ENCODE measurements around the gene FUT2.
A peak's percentile ranks its signal among the peaks of the same experiment; 100 is the strongest.
"Not testable (repeated sequence)": the region's sequence is repeated elsewhere in the genome, so short reads cannot be mapped to it uniquely, and the experiment has no call there.

Gene FUT2

GRCh38 chr19:48713041-48713863 is 17.5 kb downstream of the FUT2 start:
- TF ChIP-seq TAF1 (IDR thresholded peaks at IDR 0.05; ENCODE audit: borderline replicate concordance, low read depth, low read length) (no peak), POLR2AphosphoS5 (IDR thresholded peaks at IDR 0.05; ENCODE audit: low read depth, low read length) (no peak), POLR2A (IDR thresholded peaks at IDR 0.05; ENCODE audit: low read depth, low read length) (no peak)
- no peak for FAIRE-seq
- no peak for DNase-seq (ENCODE audit: insufficient read length)

GRCh38 chr19:48713864-48714755 is 18.3 kb downstream of the FUT2 start:
- DNase-seq (ENCODE audit: insufficient read length) (peak; percentile 99), FAIRE-seq (peak; percentile 99)
- TF ChIP-seq POLR2AphosphoS5 (IDR thresholded peaks at IDR 0.05; ENCODE audit: low read depth, low read length), result no peak
- TF ChIP-seq POLR2A (IDR thresholded peaks at IDR 0.05; ENCODE audit: low read depth, low read length), result peak; percentile 29; the same call in 1 of the 2 replicates

- DNase-seq (ENCODE audit: insufficient read length) (no peak), FAIRE-seq (peak; percentile 53)
- TF ChIP-seq TAF1 (IDR thresholded peaks at IDR 0.05; ENCODE audit: borderline replicate concordance, low read depth, low read length), result no peak
- TF ChIP-seq POLR2AphosphoS5 (IDR thresholded peaks at IDR 0.05; ENCODE audit: low read depth, low read length), result no peak
- no peak for TF ChIP-seq POLR2A (IDR thresholded peaks at IDR 0.05; ENCODE audit: low read depth, low read length)
These were observed 19.2 kb downstream of the FUT2 start for GRCh38 chr19:48714759-48715675.

DNA sequence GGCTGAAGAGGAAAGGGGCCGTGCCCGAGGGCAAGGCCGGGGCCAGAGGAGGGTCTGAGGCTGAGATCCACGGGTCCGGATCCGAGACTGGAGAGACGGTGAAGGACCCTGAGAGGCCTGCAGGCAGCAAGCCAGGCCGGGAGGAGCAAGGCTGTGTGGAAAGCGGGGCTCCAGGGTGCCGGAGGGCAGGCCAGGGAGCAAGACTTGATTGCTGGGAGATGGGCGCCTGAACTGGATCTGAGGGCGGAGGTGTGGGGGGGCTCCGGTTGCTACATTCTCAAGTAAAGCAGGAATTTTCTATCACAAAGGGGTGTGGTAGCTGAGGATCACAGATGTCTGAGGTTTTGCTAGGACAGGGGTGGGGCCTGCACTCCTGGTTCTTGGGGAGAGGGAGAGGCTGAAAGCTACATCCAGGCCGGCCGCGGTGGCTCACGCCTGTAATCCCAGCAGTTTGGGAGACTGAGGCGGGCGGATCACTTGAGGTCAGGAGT is 20.0 kb downstream of the FUT2 start:
- DNase-seq (ENCODE audit: insufficient read length), result no peak
- no peak for FAIRE-seq
- TF ChIP-seq POLR2A (IDR thresholded peaks at IDR 0.05; ENCODE audit: low read depth, low read length) (no peak), POLR2AphosphoS5 (IDR thresholded peaks at IDR 0.05; ENCODE audit: low read depth, low read length) (no peak), TAF1 (IDR thresholded peaks at IDR 0.05; ENCODE audit: borderline replicate concordance, low read depth, low read length) (no peak)

DNA sequence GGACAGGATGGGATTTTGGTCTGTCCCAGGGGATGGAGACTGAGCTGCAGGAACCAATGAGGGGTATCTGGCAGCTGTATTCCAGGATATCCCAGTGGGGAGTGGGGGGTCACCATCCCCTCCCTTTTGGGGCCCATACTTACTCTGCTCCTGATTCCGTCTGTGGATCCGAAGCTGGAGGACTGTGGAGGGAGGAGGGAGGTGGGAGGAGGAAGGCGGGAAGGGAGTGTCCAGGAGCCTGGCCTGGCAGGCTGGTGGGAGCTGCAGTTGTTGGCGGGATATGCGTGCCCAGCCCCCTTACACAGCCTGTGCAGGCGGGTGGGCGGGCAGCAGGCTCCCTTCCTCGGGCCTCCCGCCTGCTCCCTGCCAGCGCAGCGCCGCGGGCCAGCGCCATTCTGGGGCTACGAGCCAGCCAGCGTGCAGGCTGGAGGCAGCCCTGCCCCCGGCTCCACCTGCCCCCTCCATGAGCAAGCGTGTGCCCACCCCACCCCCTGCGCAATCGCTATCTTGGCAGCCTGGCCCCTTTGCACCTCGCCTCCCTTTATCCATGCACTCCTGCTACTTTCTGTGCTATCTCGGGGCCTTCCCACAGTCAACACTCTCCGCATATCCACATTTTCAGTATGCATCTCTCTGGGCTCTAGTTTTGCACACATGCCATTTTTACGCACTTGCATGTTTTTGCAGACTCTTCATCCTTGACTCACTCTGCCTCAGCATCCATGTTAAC is 21.0 kb downstream of the FUT2 start:
- no peak for FAIRE-seq
- no peak for TF ChIP-seq POLR2AphosphoS5 (IDR thresholded peaks at IDR 0.05; ENCODE audit: low read depth, low read length)
- TF ChIP-seq POLR2A (IDR thresholded peaks at IDR 0.05; ENCODE audit: low read depth, low read length), result no peak
- TF ChIP-seq TAF1 (IDR thresholded peaks at IDR 0.05; ENCODE audit: borderline replicate concordance, low read depth, low read length), result no peak

GRCh38 chr19:48718106-48718505 is 22.3 kb downstream of the FUT2 start:
- not testable (repeated sequence) for DNase-seq (ENCODE audit: insufficient read length); FAIRE-seq

More for the DNA sequence above, 21.0 kb downstream of the FUT2 start:
- DNase-seq (ENCODE audit: insufficient read length), result no peak

- FAIRE-seq (no peak), DNase-seq (ENCODE audit: insufficient read length) (no peak)
- no peak for TF ChIP-seq POLR2A (IDR thresholded peaks at IDR 0.05; ENCODE audit: low read depth, low read length)
- no peak for TF ChIP-seq POLR2AphosphoS5 (IDR thresholded peaks at IDR 0.05; ENCODE audit: low read depth, low read length)
- no peak for TF ChIP-seq TAF1 (IDR thresholded peaks at IDR 0.05; ENCODE audit: borderline replicate concordance, low read depth, low read length)
These were observed 23.0 kb downstream of the FUT2 start for GRCh38 chr19:48718711-48719231.

- no peak for FAIRE-seq
- DNase-seq (ENCODE audit: insufficient read length), result no peak
- TF ChIP-seq POLR2AphosphoS5 (IDR thresholded peaks at IDR 0.05; ENCODE audit: low read depth, low read length), result no peak
- no peak for TF ChIP-seq TAF1 (IDR thresholded peaks at IDR 0.05; ENCODE audit: borderline replicate concordance, low read depth, low read length)
- no peak for TF ChIP-seq POLR2A (IDR thresholded peaks at IDR 0.05; ENCODE audit: low read depth, low read length)
These were observed 23.7 kb downstream of the FUT2 start, which contains the start of gene MAMSTR for GRCh38 chr19:48719263-48720171. Gene MAMSTR, minus strand, starts transcription at chr19:48719725. Its CDS starts 694 bp downstream, at chr19:48719031.

- FAIRE-seq (no peak), DNase-seq (ENCODE audit: insufficient read length) (no peak)
- no peak for TF ChIP-seq POLR2A (IDR thresholded peaks at IDR 0.05; ENCODE audit: low read depth, low read length)
- TF ChIP-seq POLR2AphosphoS5 (IDR thresholded peaks at IDR 0.05; ENCODE audit: low read depth, low read length), result no peak
- TF ChIP-seq TAF1 (IDR thresholded peaks at IDR 0.05; ENCODE audit: borderline replicate concordance, low read depth, low read length), result no peak
These were observed 24.5 kb downstream of the FUT2 start for GRCh38 chr19:48720251-48720612.
